Erythroblast (primary cell): ENCODE results near the gene CCDC92.

Source experiments
- DNase-seq, 2 experiments: peaks; one replicate each; lab custom pipeline; 2025; lab: John Stamatoyannopoulos, UW
- GATA1 ChIP-seq: IDR thresholded peaks from 2 replicates; pipeline ENCODE4 v1.6.1; 2011; ENCODE audit warnings: low read depth, mild to moderate bottlenecking, control low read depth, low read length, moderate library complexity
- POLR2A ChIP-seq: IDR thresholded peaks from 2 replicates; pipeline ENCODE4 v1.6.1; 2011; ENCODE audit warnings: mild to moderate bottlenecking, low read length

Gene CCDC92

DNA sequence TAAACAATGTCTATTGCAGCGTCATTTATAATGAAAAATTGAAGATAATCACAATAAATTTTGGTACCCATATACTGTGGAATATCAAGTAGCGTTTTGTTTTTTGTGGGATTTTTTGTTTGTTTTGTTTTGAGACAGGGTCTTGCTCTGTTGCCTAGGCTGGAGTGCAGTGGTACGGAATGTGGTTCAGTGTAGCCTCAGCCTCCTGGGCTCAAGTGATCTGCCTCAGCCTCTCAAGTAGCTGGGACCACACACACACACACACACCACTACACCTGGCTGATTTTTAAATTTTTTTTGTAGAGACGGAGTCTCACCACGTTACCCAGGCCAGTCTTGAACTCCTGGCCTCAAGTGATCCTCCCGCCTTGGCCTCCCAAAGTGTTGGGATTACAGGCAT, 6.9 kb upstream of the CCDC92 start:
- no peak for TF ChIP-seq POLR2A
- no peak for TF ChIP-seq GATA1
- DNase-seq: no peak

GRCh38 chr12:123976227-123976826, 3.7 kb upstream of the CCDC92 start:
- no peak for DNase-seq
- no peak for TF ChIP-seq POLR2A
- TF ChIP-seq GATA1: no peak

- DNase-seq: peak; percentile 41 to 60
- no peak for TF ChIP-seq POLR2A
- TF ChIP-seq GATA1: no peak
Measured at GRCh38 chr12:123973552-123974341, 1.1 kb upstream of the CCDC92 start.

- TF ChIP-seq GATA1: no peak
- no peak for TF ChIP-seq POLR2A
- DNase-seq: peak; percentile 44
Measured at GRCh38 chr12:123971770-123972456, 718 bp downstream of the CCDC92 start.

DNA sequence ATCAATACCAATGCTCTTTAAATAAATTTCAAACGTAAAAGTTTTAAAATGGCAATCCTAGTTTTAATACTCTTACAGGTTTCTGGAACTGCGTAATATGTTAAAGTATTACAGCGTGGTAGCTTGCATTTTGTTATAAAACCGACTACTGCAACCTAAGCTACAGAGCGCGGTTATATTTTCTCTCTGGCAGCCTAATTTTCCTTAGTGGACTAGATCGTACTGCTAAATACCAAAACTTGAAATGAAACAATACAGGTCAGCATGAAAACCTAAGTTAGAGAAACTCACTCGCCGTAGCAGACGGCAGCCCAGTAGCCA, 1.2 kb downstream of the CCDC92 start:
- no peak for DNase-seq
- TF ChIP-seq POLR2A (no peak), GATA1 (no peak)

DNA sequence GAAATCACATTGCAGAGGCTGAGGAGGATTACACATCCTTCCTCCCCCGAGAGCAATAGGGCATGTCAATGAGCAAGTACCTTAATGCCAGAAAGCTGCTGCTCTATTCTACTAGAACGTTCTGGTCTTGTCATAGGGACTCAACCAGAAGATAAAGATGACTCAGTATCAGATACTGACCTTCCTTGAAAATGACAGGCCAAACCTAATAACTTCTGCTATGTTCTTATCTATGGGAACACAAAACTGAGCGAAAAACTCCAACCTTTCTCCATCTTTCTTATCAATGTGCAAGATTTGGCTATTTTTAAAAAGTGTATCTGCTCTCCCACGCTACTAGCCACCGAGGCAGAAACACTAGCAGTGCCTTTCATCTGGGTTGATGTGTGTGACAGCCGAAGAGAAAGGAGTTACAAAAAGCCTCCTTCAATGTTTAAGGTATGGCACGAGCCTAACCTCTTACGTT, 5.5 kb downstream of the CCDC92 start:
- peak; percentile 55 to 71 for DNase-seq
- TF ChIP-seq GATA1 (no peak), POLR2A (no peak)

GRCh38 chr12:123966596-123966995, 6.0 kb downstream of the CCDC92 start:
- DNase-seq: no peak

GRCh38 chr12:123965382-123965781, 7.2 kb downstream of the CCDC92 start:
- no peak for DNase-seq
- TF ChIP-seq POLR2A (no peak), GATA1 (no peak)

More at GRCh38 chr12:123966596-123966995, 6.0 kb downstream of the CCDC92 start:
- no peak for TF ChIP-seq POLR2A
- no peak for TF ChIP-seq GATA1

GRCh38 chr12:123963821-123964220, 8.8 kb downstream of the CCDC92 start:
- no peak for DNase-seq
- TF ChIP-seq GATA1 (no peak), POLR2A (no peak)

GRCh38 chr12:123962513-123962912, 10.1 kb downstream of the CCDC92 start:
- TF ChIP-seq POLR2A (no peak), GATA1 (no peak)
- no peak for DNase-seq

DNA sequence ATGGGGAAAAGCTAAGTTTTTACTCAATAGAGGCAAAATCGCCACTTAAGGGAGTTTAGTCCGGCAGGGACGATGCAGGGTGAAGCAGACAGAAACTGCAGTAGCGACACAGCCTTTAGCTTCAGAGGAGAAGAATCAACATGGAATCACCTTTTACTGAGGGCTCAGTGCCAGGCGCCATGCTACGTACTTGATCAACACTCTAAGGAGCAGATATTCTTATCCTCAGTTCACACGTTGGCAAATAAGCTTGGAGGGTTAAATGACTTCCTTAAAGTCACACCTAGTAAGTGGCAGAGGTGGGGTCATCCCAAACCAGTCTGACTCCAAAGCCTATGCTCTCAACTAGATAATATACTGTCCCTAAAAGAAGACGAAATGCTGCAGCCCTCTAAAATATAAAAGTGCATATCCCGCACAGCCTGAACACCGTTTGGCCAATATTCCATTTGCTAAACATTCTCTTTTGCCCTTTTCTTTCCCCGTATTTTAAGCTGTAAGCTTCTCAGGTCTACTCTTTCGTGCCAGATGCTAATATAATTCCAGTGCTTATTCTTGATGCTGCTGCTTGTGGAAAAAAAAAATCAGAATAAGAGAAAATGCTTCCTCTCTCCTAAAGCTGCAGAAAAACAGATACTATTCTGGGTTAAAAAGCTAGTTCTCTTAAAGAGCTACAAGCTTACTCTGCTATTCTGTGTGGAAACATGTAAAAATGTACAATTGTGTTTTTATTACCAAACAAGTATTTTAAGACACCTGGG, 10.9 kb downstream of the CCDC92 start:
- TF ChIP-seq POLR2A (no peak), GATA1 (no peak)
- no peak for DNase-seq

GRCh38 chr12:123960856-123961255, 11.8 kb downstream of the CCDC92 start:
- DNase-seq: no peak
- TF ChIP-seq POLR2A: no peak
- no peak for TF ChIP-seq GATA1

- no peak for TF ChIP-seq GATA1
- no peak for TF ChIP-seq POLR2A
- peak in 1 of 2 experiments; percentile 7 for DNase-seq
Measured at GRCh38 chr12:123960029-123960735, 12.4 kb downstream of the CCDC92 start.
